ENCODE measurements around the gene SDR9C7.
"Not testable (repeated sequence)": the region's sequence is repeated elsewhere in the genome, so short reads cannot be mapped to it uniquely, and the experiment has no call there.

Gene SDR9C7

DNA sequence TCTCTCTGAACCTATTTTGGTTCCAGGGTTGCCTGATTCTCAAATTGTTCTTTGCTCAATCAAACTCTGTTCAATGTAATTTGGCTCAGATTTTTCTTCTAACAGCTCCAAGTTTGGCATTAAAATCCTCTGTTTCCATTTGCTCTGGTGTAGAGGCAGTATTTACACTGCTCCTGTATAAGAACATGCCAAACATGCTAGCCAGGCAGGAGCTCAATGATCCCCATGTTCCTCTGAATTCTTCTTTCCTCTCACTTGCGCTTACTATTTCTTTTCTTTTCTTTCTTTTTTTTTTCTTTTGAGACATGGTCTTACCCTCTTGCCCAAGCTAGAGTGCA lies 17.2 kb downstream of the SDR9C7 start:
- no peak overlapping the region for H3K4me3 ChIP-seq (replicated peaks; ENCODE audit: low read depth, low read length)
- DNase-seq (ENCODE audit: low read depth) = no peak
- TF ChIP-seq, protein P1, sequence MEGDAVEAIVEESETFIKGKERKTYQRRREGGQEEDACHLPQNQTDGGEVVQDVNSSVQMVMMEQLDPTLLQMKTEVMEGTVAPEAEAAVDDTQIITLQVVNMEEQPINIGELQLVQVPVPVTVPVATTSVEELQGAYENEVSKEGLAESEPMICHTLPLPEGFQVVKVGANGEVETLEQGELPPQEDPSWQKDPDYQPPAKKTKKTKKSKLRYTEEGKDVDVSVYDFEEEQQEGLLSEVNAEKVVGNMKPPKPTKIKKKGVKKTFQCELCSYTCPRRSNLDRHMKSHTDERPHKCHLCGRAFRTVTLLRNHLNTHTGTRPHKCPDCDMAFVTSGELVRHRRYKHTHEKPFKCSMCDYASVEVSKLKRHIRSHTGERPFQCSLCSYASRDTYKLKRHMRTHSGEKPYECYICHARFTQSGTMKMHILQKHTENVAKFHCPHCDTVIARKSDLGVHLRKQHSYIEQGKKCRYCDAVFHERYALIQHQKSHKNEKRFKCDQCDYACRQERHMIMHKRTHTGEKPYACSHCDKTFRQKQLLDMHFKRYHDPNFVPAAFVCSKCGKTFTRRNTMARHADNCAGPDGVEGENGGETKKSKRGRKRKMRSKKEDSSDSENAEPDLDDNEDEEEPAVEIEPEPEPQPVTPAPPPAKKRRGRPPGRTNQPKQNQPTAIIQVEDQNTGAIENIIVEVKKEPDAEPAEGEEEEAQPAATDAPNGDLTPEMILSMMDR (IDR thresholded peaks at IDR 0.05; ENCODE audit: low read length, missing control alignments) = no peak

GRCh38 chr12:56916296-56916995 lies 17.8 kb downstream of the SDR9C7 start:
- H3K4me3 ChIP-seq (replicated peaks; ENCODE audit: low read depth, low read length) = no peak overlapping the region
- TF ChIP-seq, protein P1 (IDR thresholded peaks at IDR 0.05; ENCODE audit: low read length, missing control alignments) = no peak
- no peak for DNase-seq (ENCODE audit: low read depth)

GRCh38 chr12:56914724-56915123 lies 19.5 kb downstream of the SDR9C7 start:
- no peak overlapping the region for H3K4me3 ChIP-seq (replicated peaks; ENCODE audit: low read depth, low read length)
- TF ChIP-seq, protein P1 (IDR thresholded peaks at IDR 0.05; ENCODE audit: low read length, missing control alignments) = no peak
- no peak for DNase-seq (ENCODE audit: low read depth)

DNA sequence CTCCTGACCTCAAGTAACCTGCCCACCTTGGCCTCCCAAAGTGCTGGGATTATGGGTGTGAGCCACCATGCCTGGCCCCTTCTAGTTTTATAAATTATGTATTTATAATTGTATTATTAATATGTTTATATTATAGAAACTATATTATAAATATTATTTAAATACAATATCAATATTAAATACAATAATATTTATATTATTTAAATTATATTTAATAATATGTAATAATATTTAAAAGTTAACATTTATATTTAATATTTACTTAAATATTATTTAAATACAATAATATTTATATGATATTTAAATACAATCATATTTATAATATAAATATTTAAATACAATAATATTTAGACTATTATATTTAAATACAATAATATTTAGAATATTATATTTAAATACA lies 20.0 kb downstream of the SDR9C7 start:
- H3K4me3 ChIP-seq (replicated peaks; ENCODE audit: low read depth, low read length) = no peak overlapping the region
- DNase-seq (ENCODE audit: low read depth) = no peak
- TF ChIP-seq, protein P1 (IDR thresholded peaks at IDR 0.05; ENCODE audit: low read length, missing control alignments) = no peak

DNA sequence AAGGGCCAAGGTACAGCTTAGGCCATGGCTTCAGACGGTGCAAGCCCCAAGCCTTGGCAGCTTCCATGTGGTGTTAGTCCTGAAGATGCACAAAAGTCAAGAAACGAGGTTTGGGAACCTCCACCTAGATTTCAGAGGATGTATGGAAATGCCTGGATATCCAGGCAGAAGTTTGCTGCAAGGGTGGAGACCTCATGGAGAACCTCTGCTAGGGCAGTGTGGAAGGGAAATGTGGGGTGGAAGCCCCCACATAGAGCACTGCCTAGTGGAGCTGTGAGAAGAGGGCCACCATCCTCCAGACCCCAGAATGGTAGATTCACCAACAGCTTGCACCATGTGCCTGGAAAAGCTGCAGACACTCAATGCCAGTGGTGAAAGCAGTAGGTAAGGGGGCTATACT lies 24.8 kb downstream of the SDR9C7 start:
- not testable (repeated sequence) for H3K4me3 ChIP-seq (replicated peaks; ENCODE audit: low read depth, low read length); DNase-seq (ENCODE audit: low read depth)

DNA sequence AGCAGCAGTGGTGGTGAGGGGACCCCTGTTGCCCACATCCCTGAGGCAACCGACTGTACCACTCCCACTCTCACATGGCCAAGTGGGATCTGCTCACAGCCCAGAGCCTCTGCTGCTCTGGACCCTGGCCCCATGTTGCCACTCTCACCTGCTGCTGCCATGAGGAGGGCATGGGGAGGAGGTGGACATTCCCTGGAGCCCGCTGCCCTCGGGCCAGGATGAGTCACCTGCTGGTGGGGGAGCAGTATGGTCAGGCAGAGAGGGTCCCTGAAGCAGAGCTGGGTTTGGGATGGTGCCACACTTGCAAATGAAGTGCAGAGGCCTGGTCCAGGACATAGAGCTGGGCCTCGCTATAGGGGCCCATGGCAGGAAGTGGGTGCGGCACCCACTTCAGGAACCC lies 26.1 kb downstream of the SDR9C7 start:
- TF ChIP-seq, protein P1 (IDR thresholded peaks at IDR 0.05; ENCODE audit: low read length, missing control alignments) = no peak
- DNase-seq (ENCODE audit: low read depth) = no peak

DNA sequence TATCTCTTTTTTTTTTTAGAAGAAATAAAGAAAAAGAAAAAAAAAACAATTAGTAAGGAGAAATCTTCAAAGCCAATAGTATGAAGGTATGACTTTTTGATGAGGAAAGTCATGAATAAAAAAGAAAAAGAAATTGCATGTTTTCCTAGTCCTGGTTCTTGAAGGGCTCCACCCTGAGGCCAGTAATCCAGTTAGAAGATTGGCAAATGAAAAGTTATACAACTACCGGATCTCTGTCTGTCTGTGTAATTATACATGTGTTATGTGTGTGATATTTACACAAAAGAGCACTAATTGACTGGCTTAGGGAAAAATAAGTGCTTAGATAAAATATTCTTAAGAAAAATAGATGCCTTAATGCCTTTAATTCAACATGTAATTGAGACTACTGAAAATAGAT lies 28.4 kb downstream of the SDR9C7 start:
- no peak for DNase-seq (ENCODE audit: low read depth)
- TF ChIP-seq, protein P1 (IDR thresholded peaks at IDR 0.05; ENCODE audit: low read length, missing control alignments) = no peak
- no peak overlapping the region for H3K4me3 ChIP-seq (replicated peaks; ENCODE audit: low read depth, low read length)

More for the DNA sequence above, 26.1 kb downstream of the SDR9C7 start:
- no peak overlapping the region for H3K4me3 ChIP-seq (replicated peaks; ENCODE audit: low read depth, low read length)
